GM23248 (cell line): ENCODE measurements around the gene PCDHB3. TPM values are rescaled to one million over a fixed set of nuclear protein-coding genes. Genes with fewer than 3 reads are reported as not detected.
"Not testable (repeated sequence)": the region's sequence is repeated elsewhere in the genome, so short reads cannot be mapped to it uniquely, and the experiment has no call there.

Source experiments
- DNase-seq: peaks from one replicate; pipeline ENCODE4 v3.0.0-alpha.2; 2015
- H2AFZ ChIP-seq: fragments of 200-600 bp; sonication (generic); 2 replicates; pipeline ENCODE4 v1.6.1; 2016; ENCODE audit warnings: antibody characterized with exemption
- H3F3A ChIP-seq: fragments of 200-600 bp; sonication (generic); 2 replicates; pipeline ENCODE4 v1.6.1; 2016; ENCODE audit warnings: mild to moderate bottlenecking, antibody characterized with exemption, mixed run types; ENCODE audit not compliant: insufficient read depth
- H3K27ac ChIP-seq: fragments of 200-600 bp; sonication (generic); 2 replicates; pipeline ENCODE4 v1.5.1; 2016; ENCODE audit warnings: mild to moderate bottlenecking
- H3K27me3 ChIP-seq: fragments of 200-600 bp; sonication (generic); replicated peaks from 2 replicates; pipeline ENCODE4 v1.6.1; 2016; ENCODE audit warnings: mild to moderate bottlenecking; ENCODE audit not compliant: insufficient read depth
- H3K36me3 ChIP-seq: fragments of 200-600 bp; sonication (generic); 2 replicates; pipeline ENCODE4 v1.6.1; 2016; ENCODE audit warnings: low read depth, mild to moderate bottlenecking
- H3K4me1 ChIP-seq: fragments of 200-600 bp; sonication (generic); 2 replicates; pipeline ENCODE4 v1.6.1; 2016; ENCODE audit warnings: mild to moderate bottlenecking; ENCODE audit not compliant: insufficient read depth
- H3K4me2 ChIP-seq: fragments of 200-600 bp; sonication (generic); one replicate; pipeline ENCODE4 v1.6.1; 2016; ENCODE audit warnings: mild to moderate bottlenecking; ENCODE audit not compliant: unreplicated experiment
- H3K4me3 ChIP-seq: fragments of 200-600 bp; sonication (generic); 2 replicates; pipeline ENCODE4 v1.5.1; 2016; ENCODE audit warnings: mild to moderate bottlenecking
- H3K79me2 ChIP-seq: fragments of 200-600 bp; sonication (generic); 2 replicates; pipeline ENCODE4 v1.6.1; 2016; ENCODE audit warnings: mild to moderate bottlenecking; ENCODE audit not compliant: insufficient read depth
- H3K9ac ChIP-seq: fragments of 200-600 bp; sonication (generic); 2 replicates; pipeline ENCODE4 v1.6.1; 2016; ENCODE audit warnings: mild to moderate bottlenecking
- H3K9me2 ChIP-seq: fragments of 200-600 bp; sonication (generic); 2 replicates; pipeline ENCODE4 v1.6.1; 2016; ENCODE audit warnings: mixed run types, mild to moderate bottlenecking, moderate library complexity; ENCODE audit not compliant: insufficient read depth
- H3K9me3 ChIP-seq: fragments of 200-600 bp; sonication (generic); one replicate; pipeline ENCODE4 v1.6.1; 2017; ENCODE audit warnings: low read depth
- H4K20me1 ChIP-seq: fragments of 200-600 bp; sonication (generic); 2 replicates; pipeline ENCODE4 v1.6.0; 2016; ENCODE audit not compliant: insufficient read depth
- EZH2 ChIP-seq: fragments of 200-600 bp; sonication (generic); IDR thresholded peaks from 2 replicates; pipeline ENCODE4 v1.6.1; 2018; ENCODE audit warnings: antibody characterized with exemption, mild to moderate bottlenecking; ENCODE audit not compliant: insufficient read depth, poor library complexity, severe bottlenecking
- EZH2phosphoT487 ChIP-seq: fragments of 200-600 bp; sonication (generic); IDR thresholded peaks from 2 replicates; pipeline ENCODE4 v1.6.1; 2018; ENCODE audit warnings: antibody characterized with exemption, moderate library complexity, mild to moderate bottlenecking, low read depth; ENCODE audit not compliant: insufficient read depth
- WGBS, 2 experiments: methylation state at CpG; one replicate each; pipeline ENCODE4 v1.1.6; 2015 to 2017; ENCODE audit warnings: low lambda C conversion rate in 2 of 2, low coverage in 1 of 2; ENCODE audit errors: missing lambda C conversion rate in 2 of 2; 5-methylcytosine and 5-hydroxymethylcytosine counted together
- in situ Hi-C: fragments of 300-500 bp; cut with MboI; formaldehyde crosslinking; loops from 2 replicates; pipeline ENCODE4 v1.15.0; 2020
- polyA plus RNA-seq: library from polyadenylated mRNA; unstranded; fragments of >200 nt; fragmentation: Nextera tagmentation; extraction: Ambion mirVana; gene quantifications from 2 replicates; pipeline ENCODE4 v1.2.1, GENCODE V29; 2016
- total RNA-seq: library from RNA; depleted of rRNA; stranded (reverse); fragments of >200 nt; shearing (Covaris generic); gene quantifications from 2 replicates; pipeline ENCODE4 v1.2.3, GENCODE V29; 2014

Gene PCDHB3
- total and polyA plus RNA-seq, 2 experiments from 2014 or later, result 0.23 to 0.76 TPM

- Histone ChIP-seq H3K9me2 (no peaks in the 10 kb centered on the region), H2AFZ (no peak overlapping the region), H3K36me3 (no peaks in the 10 kb centered on the region), H3K9ac (no peak overlapping the region), H3K9me3 (no peaks in the 10 kb centered on the region), H4K20me1 (no peaks in the 10 kb centered on the region), H3K27ac (no peak overlapping the region), H3F3A (no peaks in the 10 kb centered on the region), H3K27me3 (no peaks in the 10 kb centered on the region), H3K79me2 (no peaks in the 10 kb centered on the region), H3K4me1 (no peaks in the 10 kb centered on the region), H3K4me2 (no peak overlapping the region), H3K4me3 (no peak overlapping the region)
- DNase-seq, result no peak
- no peak for TF ChIP-seq EZH2
- no peak for TF ChIP-seq EZH2phosphoT487
- in situ Hi-C loops, result no loop called here
- WGBS, 2 experiments, result 38 to 44% methylated on average over 19 to 20 of the region's 20 CpGs
Measured at GRCh38 chr5:141101059-141101458, 786 bp downstream of the PCDHB3 start.

GRCh38 chr5:141102070-141102469, 1.8 kb downstream of the PCDHB3 start:
- H2AFZ ChIP-seq, DNase-seq, H3K9me2 ChIP-seq, H3K27ac ChIP-seq, H3K4me2 ChIP-seq, H3K4me3 ChIP-seq, H4K20me1 ChIP-seq, H3K9me3 ChIP-seq, H3K27me3 ChIP-seq, H3K9ac ChIP-seq, H3K4me1 ChIP-seq, H3K36me3 ChIP-seq, in situ Hi-C loops, H3F3A ChIP-seq, H3K79me2 ChIP-seq: not testable (repeated sequence)
- 38 to 47% methylated on average over 22 to 25 of the region's 39 CpGs for WGBS, 2 experiments

- in situ Hi-C loops, H3K36me3 ChIP-seq, H3K9me2 ChIP-seq, H3K9me3 ChIP-seq, H3K4me2 ChIP-seq, H4K20me1 ChIP-seq, H3K4me3 ChIP-seq, H3F3A ChIP-seq, H3K27ac ChIP-seq, H3K4me1 ChIP-seq, H2AFZ ChIP-seq, DNase-seq, H3K79me2 ChIP-seq, H3K9ac ChIP-seq, H3K27me3 ChIP-seq: not testable (repeated sequence)
- WGBS, 2 experiments, result 31 to 44% methylated on average over 12 to 26 of the region's 38 CpGs
Measured at GRCh38 chr5:141102471-141102870, 2.2 kb downstream of the PCDHB3 start.

GRCh38 chr5:141105350-141105749, 5.1 kb downstream of the PCDHB3 start:
- Histone ChIP-seq H3K27ac (no peak overlapping the region), H3K79me2 (no peaks in the 10 kb centered on the region), H3K4me2 (no peak overlapping the region), H3K9me2 (no peaks in the 10 kb centered on the region), H3F3A (no peaks in the 10 kb centered on the region), H4K20me1 (no peaks in the 10 kb centered on the region), H3K27me3 (no peaks in the 10 kb centered on the region), H3K9ac (no peak overlapping the region), H3K36me3 (no peaks in the 10 kb centered on the region), H3K4me3 (no peak overlapping the region), H3K4me1 (no peaks in the 10 kb centered on the region), H3K9me3 (no peaks in the 10 kb centered on the region), H2AFZ (no peak overlapping the region)
- no peak for TF ChIP-seq EZH2
- TF ChIP-seq EZH2phosphoT487, result no peak
- 43 to 59% methylated on average over 2 of the region's 2 CpGs for WGBS, 2 experiments
- DNase-seq, result no peak
- in situ Hi-C loops, result no loop called here

- WGBS, 2 experiments, result 10 to 13% methylated on average over 2 of the region's 2 CpGs
- Histone ChIP-seq H3K27ac (no peak overlapping the region), H3F3A (no peaks in the 10 kb centered on the region), H3K4me1 (no peaks in the 10 kb centered on the region), H3K36me3 (no peaks in the 10 kb centered on the region), H3K4me2 (no peak overlapping the region), H3K9me3 (no peaks in the 10 kb centered on the region), H3K4me3 (no peak overlapping the region), H2AFZ (no peak overlapping the region), H3K79me2 (no peaks in the 10 kb centered on the region), H3K9me2 (no peaks in the 10 kb centered on the region), H3K27me3 (no peaks in the 10 kb centered on the region), H3K9ac (no peak overlapping the region), H4K20me1 (no peaks in the 10 kb centered on the region)
- no peak for TF ChIP-seq EZH2phosphoT487
- TF ChIP-seq EZH2, result no peak
- no peak for DNase-seq
- in situ Hi-C loops, result no loop called here
Measured at GRCh38 chr5:141119250-141119649, 19.0 kb downstream of the PCDHB3 start.
